Ovary (tissue), 9 donors: ENCODE measurements around the gene AQP5. TPM values are rescaled to one million over a fixed set of nuclear protein-coding genes. Genes with fewer than 3 reads are reported as not detected.
A peak's percentile ranks its signal among the peaks of the same experiment; 100 is the strongest.

Experiments used
- DNase-seq, 5 donors: peaks; one replicate each; pipeline ENCODE4 v3.0.0-alpha.2; 2019 to 2020
- H3K27ac ChIP-seq, 2 donors: fragments of 200-600 bp; one replicate each; pipeline versions ENCODE4 v1.5.1 to v1.8.0; 2019 to 2022
- H3K27me3 ChIP-seq: fragments of 200-600 bp; one replicate; pipeline ENCODE4 v1.8.0; 2022
- H3K36me3 ChIP-seq: fragments of 200-600 bp; sonication (generic); one replicate; pipeline ENCODE4 v1.5.1; 2019
- H3K4me1 ChIP-seq: one replicate; pipeline ENCODE4 v1.8.1; 2013; ENCODE audit warnings: mild to moderate bottlenecking, moderate library complexity; ENCODE audit not compliant: insufficient read depth
- H3K4me3 ChIP-seq: fragments of 200-600 bp; sonication (generic); one replicate; pipeline ENCODE4 v1.5.1; 2017
- H3K9me3 ChIP-seq, 2 donors: fragments of 200-600 bp in 1 of 2; sonication (generic) in 1 of 2; one replicate each; pipeline versions ENCODE4 v1.5.1 to v1.8.1; 2013 to 2019; ENCODE audit warnings: mild to moderate bottlenecking in 1 of 2, moderate library complexity in 1 of 2
- EP300 ChIP-seq: sonication (generic); formaldehyde crosslinking; IDR thresholded peaks from one replicate; pipeline ENCODE4 v1.6.1; 2017; ENCODE audit warnings: antibody characterized with exemption
- POLR2A ChIP-seq: fragments of 450-650 bp; IDR thresholded peaks from one replicate; pipeline ENCODE4 v1.6.1; 2017; ENCODE audit warnings: antibody characterized with exemption, mild to moderate bottlenecking, moderate library complexity
- WGBS, 3 donors: extraction: QIAGEN DNeasy Blood & Tissue Kit in 1 of 3; methylation state at CpG; one replicate each; pipeline versions ENCODE4 v1.1.5 to v1.1.7; 2013 to 2017; 5-methylcytosine and 5-hydroxymethylcytosine counted together
- intact Hi-C, 4 donors: fragments of 100-400 bp; cut with DNase I; formaldehyde crosslinking; loops; one replicate each; pipeline versions ENCODE4 v1.11.0 to v1.15.1; 2022 to 2023
- polyA plus RNA-seq, 2 donors: library from polyadenylated mRNA; stranded (reverse); fragments of 200-250 nt in 1 of 2; fragments of 350-450 nt in 1 of 2; fragmentation: Illumina TruSeq in 1 of 2; extraction: RNeasy Lipid Tissue Mini Kit (QIAGEN cat#74804) in 1 of 2; gene quantifications; one replicate each; pipeline ENCODE4 v1.2.3, GENCODE V29; 2013 to 2014
- total RNA-seq, 7 donors: library from RNA; depleted of rRNA in 2 of 7; stranded (reverse); fragments of >200 nt in 2 of 7; fragmentation: NEBNext Ultra II Directional in 3 of 7; extraction: Animal tissue kit (Norgen Biotek cat#: 25700) in 3 of 7; gene quantifications; one replicate each; pipeline versions ENCODE4 v1.1.0 to v1.2.4, GENCODE V29; 2016 to 2023
- TF ChIP-seq, protein P1 (sequence below), 3 donors: fragments of 450-650 bp in 2 of 3; fragments of 200-600 bp in 1 of 3; IDR thresholded peaks; one replicate each; pipeline versions ENCODE4 v1.5.1 to v1.8.0; 2016 to 2022; ENCODE audit warnings: antibody characterized with exemption in 3 of 3, mild to moderate bottlenecking in 1 of 3
- donor health status: DM: no; HTN: no; CAD: no; lungs with moderate emphysema.
- donor health status: DM: no; HTN: no; CAD: no.
- donor health status: Bipolar disorder and iron deficiency.
- donor health status: DM: yes; HTN: yes; CAD: no.
- donor health status: DM: no; HTN: no; CAD: no.
- donor health status: DM: yes; HTN: yes; CAD: no.

AQP5 gene
- total and polyA plus RNA-seq, 9 donors = 0.12 to 0.92 (median 0.50) TPM; not detected in 4

DNA sequence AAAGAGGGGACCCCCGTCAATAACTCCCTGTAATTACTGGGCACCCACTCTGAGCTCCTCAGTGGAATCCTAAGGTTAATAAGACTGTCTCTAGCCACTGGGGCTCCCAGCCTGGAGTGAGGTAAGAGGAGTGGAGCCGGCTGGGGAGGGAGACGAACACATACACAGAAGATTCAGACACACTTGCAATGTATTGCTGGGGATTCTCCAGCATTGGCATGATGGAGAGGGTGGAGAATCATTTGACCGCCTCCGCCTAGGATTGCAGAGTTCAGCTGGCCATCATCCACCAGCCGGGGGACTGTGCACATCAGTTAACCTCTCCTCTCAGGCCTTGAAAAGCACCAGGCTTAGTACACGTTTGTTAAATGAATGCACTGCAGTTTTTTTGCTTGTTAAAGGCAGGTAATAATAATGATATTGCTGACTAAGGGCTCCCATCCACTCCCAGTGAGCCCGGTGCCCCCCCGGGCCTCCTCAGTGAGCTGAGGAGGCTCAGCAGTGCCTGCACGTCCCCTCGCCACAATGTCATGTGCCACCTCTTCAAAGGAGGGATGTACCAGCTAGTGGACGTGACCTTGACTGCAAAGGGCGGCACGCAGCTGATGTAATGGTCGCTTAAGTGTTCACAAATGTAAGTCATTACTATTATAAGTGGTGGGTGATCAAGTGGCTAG is 37.7 kb upstream of the AQP5 start:
- H3K36me3 ChIP-seq = no peaks in the 10 kb centered on the region
- H3K9me3 ChIP-seq = no peaks in the 10 kb centered on the region
- 77 to 84% (median 81%) methylated on average over 15 of the region's 15 CpGs for WGBS, 3 donors
- H3K4me3 ChIP-seq = no peak overlapping the region
- no peaks in the 10 kb centered on the region for H3K27me3 ChIP-seq
- no peak overlapping the region for H3K27ac ChIP-seq
- TF ChIP-seq EP300 (no peak), POLR2A (no peak)
- TF ChIP-seq, protein P1, sequence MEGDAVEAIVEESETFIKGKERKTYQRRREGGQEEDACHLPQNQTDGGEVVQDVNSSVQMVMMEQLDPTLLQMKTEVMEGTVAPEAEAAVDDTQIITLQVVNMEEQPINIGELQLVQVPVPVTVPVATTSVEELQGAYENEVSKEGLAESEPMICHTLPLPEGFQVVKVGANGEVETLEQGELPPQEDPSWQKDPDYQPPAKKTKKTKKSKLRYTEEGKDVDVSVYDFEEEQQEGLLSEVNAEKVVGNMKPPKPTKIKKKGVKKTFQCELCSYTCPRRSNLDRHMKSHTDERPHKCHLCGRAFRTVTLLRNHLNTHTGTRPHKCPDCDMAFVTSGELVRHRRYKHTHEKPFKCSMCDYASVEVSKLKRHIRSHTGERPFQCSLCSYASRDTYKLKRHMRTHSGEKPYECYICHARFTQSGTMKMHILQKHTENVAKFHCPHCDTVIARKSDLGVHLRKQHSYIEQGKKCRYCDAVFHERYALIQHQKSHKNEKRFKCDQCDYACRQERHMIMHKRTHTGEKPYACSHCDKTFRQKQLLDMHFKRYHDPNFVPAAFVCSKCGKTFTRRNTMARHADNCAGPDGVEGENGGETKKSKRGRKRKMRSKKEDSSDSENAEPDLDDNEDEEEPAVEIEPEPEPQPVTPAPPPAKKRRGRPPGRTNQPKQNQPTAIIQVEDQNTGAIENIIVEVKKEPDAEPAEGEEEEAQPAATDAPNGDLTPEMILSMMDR (IDR thresholded peaks at IDR 0.05) = no peak
- intact Hi-C loops = no loop called here
- DNase-seq = peak in 1 of 5 donors; percentile 29
- H3K4me1 ChIP-seq = peaks cover 17% of the 10 kb centered on the region

DNA sequence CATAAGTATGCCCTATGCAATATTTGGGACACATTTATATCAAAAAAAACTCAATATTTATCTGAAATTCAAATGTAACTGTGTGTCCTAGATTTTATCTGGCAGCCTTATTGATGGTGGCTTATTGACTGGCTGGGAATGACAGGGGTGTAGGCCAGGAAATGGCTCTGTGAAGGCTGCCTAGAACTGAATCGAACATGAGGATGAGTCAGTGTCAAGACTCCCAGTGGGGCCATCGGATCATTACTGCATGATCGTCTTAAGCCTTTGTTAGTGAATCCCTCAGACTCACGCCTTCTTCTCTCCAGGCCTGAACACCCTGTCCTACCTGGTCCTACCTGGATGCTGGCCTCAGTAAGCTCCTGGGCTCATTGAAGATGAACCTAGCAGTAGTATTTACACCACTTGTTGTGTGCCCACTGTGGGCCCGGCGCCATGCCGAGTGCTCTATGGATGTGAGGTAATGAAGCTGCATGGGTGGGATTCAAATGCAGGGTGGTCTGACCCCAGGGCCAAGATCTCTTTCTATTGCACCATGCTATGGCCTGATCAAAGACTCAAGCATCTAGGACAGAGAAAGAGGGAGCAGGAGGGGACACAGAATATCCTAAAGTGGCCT is 36.9 kb upstream of the AQP5 start:
- H3K9me3 ChIP-seq = no peaks in the 10 kb centered on the region
- intact Hi-C loops = no loop called here
- TF ChIP-seq POLR2A = no peak
- no peak for TF ChIP-seq EP300
- TF ChIP-seq, protein P1 (IDR thresholded peaks at IDR 0.05) = no peak
- no peak for DNase-seq
- H3K4me1 ChIP-seq = peaks cover 17% of the 10 kb centered on the region
- H3K27me3 ChIP-seq = no peaks in the 10 kb centered on the region
- H3K36me3 ChIP-seq = no peaks in the 10 kb centered on the region
- H3K4me3 ChIP-seq = no peak overlapping the region
- WGBS, 3 donors = 91 to 97% (median 94%) methylated on average over 7 of the region's 7 CpGs
- H3K27ac ChIP-seq = no peak overlapping the region

DNA sequence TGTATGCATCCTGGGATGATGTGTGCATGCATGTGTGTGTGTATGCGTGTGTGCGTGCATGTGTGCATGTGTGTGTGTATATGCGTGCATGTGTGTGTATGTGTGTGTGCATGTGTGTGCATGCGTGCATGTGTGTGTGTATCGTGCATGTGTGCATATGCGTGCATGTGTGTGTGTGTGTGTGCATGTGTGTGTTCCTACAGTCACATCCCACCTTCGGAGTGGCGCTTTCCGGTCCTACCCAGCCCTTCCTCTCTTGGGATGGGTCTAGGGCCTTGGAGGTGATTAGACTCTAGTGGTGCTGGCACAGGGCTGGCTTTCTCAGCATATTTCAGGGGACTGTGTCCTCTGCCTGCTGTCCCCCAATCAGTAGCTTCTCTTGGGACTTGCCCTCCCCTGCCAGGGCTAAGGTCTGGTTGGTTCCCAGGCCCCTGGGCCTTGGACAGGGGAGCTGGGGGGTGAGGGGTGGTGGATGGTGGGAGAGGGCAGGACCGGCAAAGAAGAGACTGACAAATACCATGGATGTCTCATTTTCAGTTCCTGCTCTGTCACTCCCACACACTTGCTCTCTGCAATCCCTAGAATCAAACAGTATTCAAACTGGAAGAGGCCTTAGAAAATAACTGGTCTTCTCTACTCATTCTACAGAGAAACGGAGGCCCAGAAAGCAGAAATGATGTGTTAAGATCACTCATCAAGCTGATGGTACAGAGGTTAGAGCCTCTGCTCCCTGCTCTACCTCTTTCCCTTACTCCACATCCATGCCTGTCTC is 36.1 kb upstream of the AQP5 start:
- Histone ChIP-seq H3K4me3 (no peak overlapping the region), H3K27ac (no peak overlapping the region), H3K4me1 (peaks cover 17% of the 10 kb centered on the region), H3K27me3 (no peaks in the 10 kb centered on the region), H3K9me3 (no peaks in the 10 kb centered on the region), H3K36me3 (no peaks in the 10 kb centered on the region)
- peak in 1 of 5 donors; percentile 23 for DNase-seq
- TF ChIP-seq EP300 = no peak
- TF ChIP-seq, protein P1 (IDR thresholded peaks at IDR 0.05) = no peak
- no peak for TF ChIP-seq POLR2A
- 81 to 84% (median 82%) methylated on average over 11 of the region's 11 CpGs for WGBS, 3 donors
- intact Hi-C loops = no loop called here

DNA sequence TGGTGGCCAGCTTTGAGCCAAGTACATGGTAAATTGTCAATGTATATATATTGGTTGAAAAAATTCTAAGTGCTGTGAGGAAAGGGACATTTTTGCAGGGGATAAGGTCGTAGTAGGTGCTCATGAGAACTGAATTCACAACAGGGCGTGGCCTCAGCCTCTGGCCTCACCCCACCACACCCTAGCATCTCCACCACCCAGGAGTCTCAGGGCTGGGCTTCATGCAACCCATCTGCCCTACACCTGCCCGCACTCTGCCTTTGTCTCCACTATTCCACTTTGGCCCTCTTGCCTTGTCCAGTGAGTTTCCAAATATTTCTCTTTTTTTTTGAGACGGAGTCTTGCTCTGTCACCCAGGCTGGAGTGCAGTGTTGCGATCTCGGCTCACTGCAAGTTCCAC is 33.2 kb upstream of the AQP5 start:
- WGBS, 3 donors = 91 to 95% (median 93%) methylated on average over 6 of the region's 6 CpGs
- TF ChIP-seq, protein P1 (IDR thresholded peaks at IDR 0.05) = no peak
- TF ChIP-seq POLR2A (no peak), EP300 (no peak)
- H3K36me3 ChIP-seq = no peaks in the 10 kb centered on the region
- intact Hi-C loops = no loop called here
- no peak overlapping the region for H3K4me3 ChIP-seq
- peaks cover 5% of the 10 kb centered on the region for H3K4me1 ChIP-seq
- no peaks in the 10 kb centered on the region for H3K9me3 ChIP-seq
- H3K27ac ChIP-seq = no peak overlapping the region
- DNase-seq = no peak
- no peaks in the 10 kb centered on the region for H3K27me3 ChIP-seq
